ENCODE results near the gene STN1. TPM values are rescaled to one million over a fixed set of nuclear protein-coding genes. Genes with fewer than 3 reads are reported as not detected.

The STN1 gene
- total and polyA plus RNA-seq, 10 of the 15 experiments (the other 5 are each of a cell fraction or from before 2014, with no cell fraction given) = 22.2 to 31.8 (median 28.5) TPM

DNA sequence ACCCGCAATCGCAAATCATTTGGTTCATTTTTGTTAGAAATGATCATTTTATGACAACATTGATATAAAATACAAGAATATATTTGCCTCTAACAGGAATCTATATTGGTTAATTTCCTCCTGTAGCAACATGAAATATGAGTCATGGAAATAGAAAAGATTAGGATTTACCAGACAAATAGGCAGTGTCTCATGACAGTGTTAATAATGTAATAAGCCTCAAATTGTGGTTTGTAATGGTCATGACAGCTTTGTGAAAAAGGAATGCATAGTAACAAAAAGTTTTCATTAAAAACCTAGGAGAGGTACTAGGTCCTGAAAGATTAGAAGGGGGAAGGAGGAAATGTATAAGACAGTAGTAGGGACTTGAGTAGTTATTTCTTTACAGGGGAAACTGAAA, 41.0 kb upstream of the STN1 start:
- Histone ChIP-seq H3K27ac (ENCODE audit: control insufficient read depth, insufficient read depth) (no peak overlapping the region), H4K20me1 (ENCODE audit: control insufficient read depth, insufficient read depth) (no peaks in the 10 kb centered on the region), H3K4me2 (ENCODE audit: control insufficient read depth, insufficient read depth) (no peak overlapping the region), H3K4me3 (no peak overlapping the region), H3K36me3 (ENCODE audit: control insufficient read depth in 2 of 2, insufficient read depth in 2 of 2, low read length in 1 of 2) (no peaks in the 10 kb centered on the region), H3K9ac (ENCODE audit: control insufficient read depth, insufficient read depth, low read length) (no peak overlapping the region), H3K79me2 (ENCODE audit: control insufficient read depth, insufficient read depth, low read length) (no peaks in the 10 kb centered on the region), H3K27me3 (replicated peaks in 1 of 2; ENCODE audit: control insufficient read depth in 2 of 2, insufficient read depth in 2 of 2, low read length in 1 of 2) (no peaks in the 10 kb centered on the region), H3K9me3 (replicated peaks; ENCODE audit: control insufficient read depth, insufficient read depth, low read length) (no peaks in the 10 kb centered on the region), H3K4me1 (ENCODE audit: control insufficient read depth, insufficient read depth, low read length) (no peaks in the 10 kb centered on the region), H2AFZ (ENCODE audit: control insufficient read depth, low read depth, low read length) (no peak overlapping the region)
- WGBS (ENCODE audit: insufficient coverage, insufficient replicate concordance, low lambda C conversion rate, missing lambda C conversion rate) = 91% methylated on average over 2 of the region's 2 CpGs
- ATAC-seq (no peak), FAIRE-seq (no peak), DNase-seq (ENCODE audit: low read depth, low spot score) (no peak)
- BruUV-seq (replicated peaks) = no TSS peak
- RAD21 ChIA-PET (ENCODE audit: unreplicated experiment) = no interaction called here
- SMC1A ChIA-PET (ENCODE audit: uncharacterized antibody, unreplicated experiment) = no interaction called here
- intact Hi-C loops (cut with micrococcal nuclease; ENCODE audit: unreplicated experiment) (no loop called here), in situ Hi-C loops (cut with MboI) (no loop called here)
- no peak for TF ChIP-seq RFX5 (IDR thresholded peaks at IDR 0.05; ENCODE audit: low read depth, low read length)
- TF ChIP-seq MEF2B (IDR thresholded peaks at IDR 0.05; ENCODE audit: partially characterized antibody, poor library complexity, severe bottlenecking) = no peak
- no peak for TF ChIP-seq NFYB (IDR thresholded peaks at IDR 0.05; ENCODE audit: insufficient read depth, low read depth, low read length)
- TF ChIP-seq POU2F2 (IDR thresholded peaks at IDR 0.05; ENCODE audit: borderline replicate concordance, low read depth, low read length) = no peak
- TF ChIP-seq RAD21 (IDR thresholded peaks at IDR 0.05; ENCODE audit: insufficient read depth, low read depth, low read length) = no peak
- no peak for TF ChIP-seq SMARCA5 (IDR thresholded peaks at IDR 0.05)
- TF ChIP-seq, protein P1, sequence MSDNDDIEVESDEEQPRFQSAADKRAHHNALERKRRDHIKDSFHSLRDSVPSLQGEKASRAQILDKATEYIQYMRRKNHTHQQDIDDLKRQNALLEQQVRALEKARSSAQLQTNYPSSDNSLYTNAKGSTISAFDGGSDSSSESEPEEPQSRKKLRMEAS (IDR thresholded peaks at IDR 0.05; ENCODE audit: low read depth, low read length) = no peak
- TF ChIP-seq PAX5 (IDR thresholded peaks at IDR 0.05; ENCODE audit: borderline replicate concordance, low read depth, low read length) = no peak
- TF ChIP-seq CBX3 (IDR thresholded peaks at IDR 0.05; ENCODE audit: borderline replicate concordance, low read depth) = no peak
- TF ChIP-seq ZNF207 (IDR thresholded peaks at IDR 0.05; ENCODE audit: borderline replicate concordance) = no peak
- no peak for TF ChIP-seq CHD1 (IDR thresholded peaks at IDR 0.05; ENCODE audit: low read depth, low read length)
- no peak for TF ChIP-seq CREB1 (IDR thresholded peaks at IDR 0.05; ENCODE audit: low read depth)
- CTCF ChIA-PET = interaction anchor here (0.6 to 1.3 kb wide), 2 partner anchors 168 to 364 kb away, joined by 3 read pairs; no protein-coding TSS in a partner anchor
- POLR2A ChIA-PET = no interaction called here

Measured in GM12878 (cell line).